Endodermal cell (in vitro differentiated cells): ENCODE data around the gene PLA2G4C. TPM values are rescaled to one million over a fixed set of nuclear protein-coding genes. Genes with fewer than 3 reads are reported as not detected.
A peak's percentile ranks its signal among the peaks of the same experiment; 100 is the strongest.

Source experiments
- DNase-seq: peaks from one replicate; pipeline ENCODE4 v3.0.0-alpha.2; 2017
- H3K27ac ChIP-seq: 2 replicates; pipeline ENCODE4 v1.5.1; 2013; ENCODE audit warnings: mild to moderate bottlenecking, low read depth, low read length, moderate library complexity
- H3K27me3 ChIP-seq: 2 replicates; pipeline ENCODE4 v1.6.1; 2013; ENCODE audit warnings: mild to moderate bottlenecking, low read length, moderate library complexity; ENCODE audit not compliant: insufficient read depth, control insufficient read depth, poor library complexity, severe bottlenecking
- H3K36me3 ChIP-seq: 2 replicates; pipeline ENCODE4 v1.7.0; 2013; ENCODE audit warnings: mild to moderate bottlenecking, low read length, moderate library complexity; ENCODE audit not compliant: control insufficient read depth, insufficient read depth
- H3K4me1 ChIP-seq: one replicate; pipeline ENCODE4 v1.7.0; 2013; ENCODE audit warnings: low read length; ENCODE audit not compliant: control insufficient read depth, insufficient read depth
- H3K4me3 ChIP-seq: 2 replicates; pipeline ENCODE4 v1.5.1; 2013; ENCODE audit warnings: mild to moderate bottlenecking, low read length, moderate library complexity
- H3K9ac ChIP-seq: 2 replicates; pipeline ENCODE4 v1.6.1; 2013; ENCODE audit warnings: mild to moderate bottlenecking, low read length, moderate library complexity; ENCODE audit not compliant: poor library complexity, severe bottlenecking; ENCODE audit errors: extremely low read depth
- H3K9me3 ChIP-seq: 2 replicates; pipeline ENCODE4 v1.6.1; 2013; ENCODE audit warnings: mild to moderate bottlenecking, low read length, moderate library complexity; ENCODE audit not compliant: control insufficient read depth
- H3K27ac Mint-ChIP-seq: 2 replicates; pipeline ENCODE4 v1.8.0; 2020; ENCODE audit warnings: mixed read lengths
- H3K27me3 Mint-ChIP-seq: 2 replicates; pipeline ENCODE4 v1.8.0; 2021; ENCODE audit warnings: mild to moderate bottlenecking, mixed read lengths; ENCODE audit not compliant: insufficient read depth
- H3K36me3 Mint-ChIP-seq: 2 replicates; pipeline ENCODE4 v1.8.0; 2020; ENCODE audit warnings: low read depth, mixed read lengths
- H3K4me1 Mint-ChIP-seq: 2 replicates; pipeline ENCODE4 v1.8.0; 2020; ENCODE audit warnings: mixed read lengths
- H3K4me3 Mint-ChIP-seq: 2 replicates; pipeline ENCODE4 v1.8.0; 2020; ENCODE audit warnings: mild to moderate bottlenecking, moderate library complexity, mixed read lengths
- H3K9me3 Mint-ChIP-seq: 2 replicates; pipeline ENCODE4 v1.8.0; 2020; ENCODE audit warnings: mild to moderate bottlenecking, mixed read lengths
- WGBS, 2 experiments: methylation state at CpG; one replicate each; pipeline versions ENCODE4 v1.1.5 to v1.1.7; 2013; ENCODE audit warnings: missing lambda C conversion rate in 2 of 2, mixed read lengths in 1 of 2; ENCODE audit not compliant: insufficient coverage in 1 of 2, insufficient read length in 1 of 2; 5-methylcytosine and 5-hydroxymethylcytosine counted together
- total RNA-seq, 2 donors: library from RNA; stranded (reverse); fragmentation: NEBNext Ultra II Directional in 1 of 2; extraction: Animal tissue kit (Norgen Biotek cat#: 25700) in 1 of 2; gene quantifications; 2 replicates in 1 of 2; 3 replicates in 1 of 2; pipeline ENCODE4 v1.2.1, GENCODE V29; 2021
- TF ChIP-seq, protein P1 (sequence below): fragments of 200-600 bp; sonication (generic); conservative IDR thresholded peaks from 2 replicates; pipeline ENCODE4 v1.5.0; 2021; ENCODE audit warnings: antibody characterized with exemption, mild to moderate bottlenecking

PLA2G4C gene
- total RNA-seq, 2 donors from 2014 or later, result 1.3 to 1.4 TPM

- TF ChIP-seq, protein P1, sequence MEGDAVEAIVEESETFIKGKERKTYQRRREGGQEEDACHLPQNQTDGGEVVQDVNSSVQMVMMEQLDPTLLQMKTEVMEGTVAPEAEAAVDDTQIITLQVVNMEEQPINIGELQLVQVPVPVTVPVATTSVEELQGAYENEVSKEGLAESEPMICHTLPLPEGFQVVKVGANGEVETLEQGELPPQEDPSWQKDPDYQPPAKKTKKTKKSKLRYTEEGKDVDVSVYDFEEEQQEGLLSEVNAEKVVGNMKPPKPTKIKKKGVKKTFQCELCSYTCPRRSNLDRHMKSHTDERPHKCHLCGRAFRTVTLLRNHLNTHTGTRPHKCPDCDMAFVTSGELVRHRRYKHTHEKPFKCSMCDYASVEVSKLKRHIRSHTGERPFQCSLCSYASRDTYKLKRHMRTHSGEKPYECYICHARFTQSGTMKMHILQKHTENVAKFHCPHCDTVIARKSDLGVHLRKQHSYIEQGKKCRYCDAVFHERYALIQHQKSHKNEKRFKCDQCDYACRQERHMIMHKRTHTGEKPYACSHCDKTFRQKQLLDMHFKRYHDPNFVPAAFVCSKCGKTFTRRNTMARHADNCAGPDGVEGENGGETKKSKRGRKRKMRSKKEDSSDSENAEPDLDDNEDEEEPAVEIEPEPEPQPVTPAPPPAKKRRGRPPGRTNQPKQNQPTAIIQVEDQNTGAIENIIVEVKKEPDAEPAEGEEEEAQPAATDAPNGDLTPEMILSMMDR, result no peak
- Histone ChIP-seq H3K36me3 (peaks cover 30% of the 10 kb centered on the region), H3K27me3 (no peaks in the 10 kb centered on the region), H3K9ac (no peak overlapping the region), H3K9me3 (no peaks in the 10 kb centered on the region), H3K27ac (no peak overlapping the region), H3K4me1 (no peaks in the 10 kb centered on the region), H3K4me3 (no peak overlapping the region)
- no peak overlapping the region for H3K4me3 Mint-ChIP-seq
- no peaks in the 10 kb centered on the region for H3K4me1 Mint-ChIP-seq
- H3K9me3 Mint-ChIP-seq, result no peaks in the 10 kb centered on the region
- whole genome bisulfite sequencing, 2 experiments, result 79 to 89% methylated on average over 8 to 11 of the region's 11 CpGs
- no peak overlapping the region for H3K27ac Mint-ChIP-seq
- H3K27me3 Mint-ChIP-seq, result no peaks in the 10 kb centered on the region
- H3K36me3 Mint-ChIP-seq, result peaks cover 59% of the 10 kb centered on the region
- no peak for DNase-seq
Observed at GRCh38 chr19:48118131-48118517, 7.5 kb upstream of the PLA2G4C start.

- no peak overlapping the region for H3K9ac ChIP-seq
- TF ChIP-seq, protein P1, result peak; percentile 59
- H3K27ac Mint-ChIP-seq, result no peak overlapping the region
- H3K27me3 Mint-ChIP-seq, result no peaks in the 10 kb centered on the region
- WGBS, 2 experiments, result 93% methylated on average over 3 to 12 of the region's 12 CpGs
- DNase-seq, result peak; percentile 67
- H3K27me3 ChIP-seq, result no peaks in the 10 kb centered on the region
- H3K4me1 Mint-ChIP-seq, result no peaks in the 10 kb centered on the region
- H3K4me3 Mint-ChIP-seq, result no peak overlapping the region
- no peak overlapping the region for H3K27ac ChIP-seq
- H3K9me3 ChIP-seq, result no peaks in the 10 kb centered on the region
- peaks cover 55% of the 10 kb centered on the region for H3K36me3 Mint-ChIP-seq
- H3K4me3 ChIP-seq, result no peak overlapping the region
- H3K4me1 ChIP-seq, result no peaks in the 10 kb centered on the region
- peaks cover 25% of the 10 kb centered on the region for H3K36me3 ChIP-seq
- no peaks in the 10 kb centered on the region for H3K9me3 Mint-ChIP-seq
Observed at GRCh38 chr19:48117515-48118130, 7.0 kb upstream of the PLA2G4C start.

DNA sequence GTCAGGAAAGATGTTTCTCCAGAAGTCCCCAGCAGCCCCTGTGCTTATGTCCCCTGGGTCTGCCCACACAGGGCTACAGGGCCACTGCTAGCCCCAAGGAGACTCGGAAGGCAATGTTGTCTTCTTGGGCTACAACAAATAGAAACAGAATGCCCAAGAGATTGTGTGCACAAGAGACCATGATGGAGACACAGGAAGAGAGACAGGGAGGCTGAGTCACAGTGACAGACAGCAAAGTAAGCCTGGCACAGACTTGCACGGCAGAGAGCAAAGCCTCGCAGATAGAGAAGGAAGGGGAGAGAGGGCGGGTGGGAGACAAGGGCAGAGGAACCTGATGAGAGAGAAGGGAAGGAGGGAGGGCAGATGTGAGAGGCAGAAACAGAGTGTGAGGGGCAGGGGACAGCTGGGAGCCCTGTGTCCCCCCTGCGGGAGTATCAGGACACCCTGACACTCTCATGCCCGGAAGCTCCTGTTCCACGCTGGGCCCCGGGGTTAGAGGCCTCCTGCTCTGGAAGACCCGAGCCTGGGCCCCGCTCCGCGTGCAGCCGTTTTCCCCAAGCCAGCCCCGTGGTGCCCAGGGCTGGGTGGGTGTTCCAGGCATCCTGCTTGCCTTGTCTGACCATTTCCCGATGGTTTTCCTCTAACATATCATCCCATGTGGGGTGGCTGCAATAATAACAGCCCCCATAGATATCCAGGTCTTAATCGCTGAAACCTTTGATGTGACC, 2.7 kb upstream of the PLA2G4C start:
- Histone ChIP-seq H3K27ac (peak overlapping the region; percentile 16), H3K27me3 (no peaks in the 10 kb centered on the region), H3K9ac (no peak overlapping the region), H3K36me3 (peaks cover 3% of the 10 kb centered on the region), H3K9me3 (no peaks in the 10 kb centered on the region), H3K4me1 (no peaks in the 10 kb centered on the region), H3K4me3 (no peak overlapping the region)
- Mint-ChIP-seq H3K27me3 (peaks cover 7% of the 10 kb centered on the region), H3K4me1 (no peaks in the 10 kb centered on the region), H3K27ac (no peak overlapping the region), H3K9me3 (no peaks in the 10 kb centered on the region), H3K36me3 (peaks cover 23% of the 10 kb centered on the region), H3K4me3 (no peak overlapping the region)
- TF ChIP-seq, protein P1, result no peak
- no peak for DNase-seq
- 93% methylated on average over 16 of the region's 16 CpGs for WGBS, 2 experiments
